Psoas muscle (tissue), 8 donors: ENCODE results near the gene TECTA. TPM values are rescaled to one million over a fixed set of nuclear protein-coding genes. Genes with fewer than 3 reads are reported as not detected.

Source experiments
- ATAC-seq, 4 donors: fragments of 200-7000 bp; cut with Tn5 transposase; one replicate each; pipeline ENCODE4 v1.9.1; 2020; ENCODE audit warnings: moderate library complexity in 3 of 4, mild to moderate bottlenecking in 2 of 4
- DNase-seq, 2 donors: peaks; one replicate each; pipeline ENCODE4 v3.0.0-alpha.2; 2020
- H3K27ac ChIP-seq: fragments of 200-600 bp; one replicate; pipeline ENCODE4 v1.8.0; 2022
- H3K27me3 ChIP-seq, 3 donors: fragments of 200-600 bp in 1 of 3; one replicate each; pipeline versions ENCODE4 v1.6.1 to v1.8.0; 2013 to 2022; ENCODE audit warnings: low read length in 2 of 3, mild to moderate bottlenecking in 2 of 3, moderate library complexity in 1 of 3; ENCODE audit not compliant: insufficient read depth in 3 of 3
- H3K36me3 ChIP-seq, 2 donors: fragments of 200-600 bp in 1 of 2; one replicate each; pipeline versions ENCODE4 v1.6.1 to v1.8.0; 2013 to 2022; ENCODE audit warnings: low read depth in 1 of 2, mild to moderate bottlenecking in 1 of 2, moderate library complexity in 1 of 2; ENCODE audit not compliant: insufficient read depth in 1 of 2
- H3K4me1 ChIP-seq: fragments of 200-600 bp; one replicate; pipeline ENCODE4 v1.8.0; 2022
- H3K4me3 ChIP-seq: fragments of 200-600 bp; one replicate; pipeline ENCODE4 v1.8.0; 2022; ENCODE audit warnings: mild to moderate bottlenecking
- H3K9me3 ChIP-seq: fragments of 200-600 bp; one replicate; pipeline ENCODE4 v1.8.0; 2022
- CTCF ChIP-seq: fragments of 200-600 bp; IDR thresholded peaks from one replicate; pipeline ENCODE4 v1.8.0; 2022; ENCODE audit warnings: antibody characterized with exemption
- WGBS, 3 donors: extraction: QIAGEN DNeasy Blood & Tissue Kit; methylation state at CpG; one replicate each; pipeline versions ENCODE4 v1.1.6 to v1.1.7; 2013; 5-methylcytosine and 5-hydroxymethylcytosine counted together
- intact Hi-C, 2 donors: fragments of 100-400 bp; cut with DNase I; formaldehyde crosslinking; loops; one replicate each; pipeline versions ENCODE4 v1.11.0 to v1.14.2; 2022
- polyA plus RNA-seq, 3 donors: library from polyadenylated mRNA; stranded (reverse); fragments of 200-250 nt; gene quantifications; one replicate each; pipeline ENCODE4 v1.2.3, GENCODE V29; 2013
- total RNA-seq, 4 donors: library from RNA; stranded (reverse); fragmentation: NEBNext Ultra II Directional in 2 of 4; extraction: Animal tissue kit (Norgen Biotek cat#: 25700) in 2 of 4; gene quantifications; one replicate each; pipeline versions ENCODE4 v1.2.1 to v1.2.4, GENCODE V29; 2021 to 2023
- donor health status: healthy with polysubstance abuse.
- donor health status: DM: no; HTN: no; CAD: no; lungs with moderate emphysema.
- donor health status: Bipolar disorder and iron deficiency.
- donor health status: healthy.
- donor health status: DM: yes; HTN: yes; CAD: no.
- donor health status: DM: no; HTN: no; CAD: no.
- donor health status: DM: no; HTN: no; CAD: no.
- donor health status: DM: yes; HTN: yes; CAD: no.

TECTA gene
- total and polyA plus RNA-seq, 7 donors = 0.10 to 2.6 (median 0.30) TPM

- Histone ChIP-seq H3K36me3 (peaks cover 0 to 10% of the 10 kb centered on the region in 2 donors), H3K9me3 (no peaks in the 10 kb centered on the region), H3K4me3 (no peak overlapping the region), H3K27me3 (no peaks in the 10 kb centered on the region), H3K27ac (no peak overlapping the region), H3K4me1 (no peaks in the 10 kb centered on the region)
- no peak for TF ChIP-seq CTCF
- intact Hi-C loops = no loop called here
- DNase-seq (no peak), ATAC-seq (no peak)
- WGBS, 3 donors = 43 to 80% (median 63%) methylated on average over 2 of the region's 2 CpGs
Measured at GRCh38 chr11:121067453-121067852, 33.6 kb upstream of the TECTA start.

- no peaks in the 10 kb centered on the region for H3K27me3 ChIP-seq
- H3K36me3 ChIP-seq = peaks cover 0 to 5% of the 10 kb centered on the region in 2 donors
- no peaks in the 10 kb centered on the region for H3K4me1 ChIP-seq
- TF ChIP-seq CTCF = no peak
- DNase-seq = no peak
- intact Hi-C loops = no loop called here
- no peak overlapping the region for H3K4me3 ChIP-seq
- WGBS, 3 donors = 73 to 76% (median 76%) methylated on average over 6 of the region's 6 CpGs
- no peak for ATAC-seq
- H3K27ac ChIP-seq = no peak overlapping the region
- no peaks in the 10 kb centered on the region for H3K9me3 ChIP-seq
Measured at GRCh38 chr11:121067962-121068647, 32.9 kb upstream of the TECTA start.

- TF ChIP-seq CTCF = no peak
- Histone ChIP-seq H3K9me3 (no peaks in the 10 kb centered on the region), H3K27me3 (no peaks in the 10 kb centered on the region), H3K4me1 (no peaks in the 10 kb centered on the region), H3K36me3 (peaks cover 0 to 5% of the 10 kb centered on the region in 2 donors), H3K4me3 (no peak overlapping the region), H3K27ac (no peak overlapping the region)
- DNase-seq (no peak), ATAC-seq (no peak)
- WGBS, 3 donors = 91 to 99% (median 99%) methylated on average over 5 to 6 of the region's 6 CpGs
- intact Hi-C loops = no loop called here
Measured at GRCh38 chr11:121068787-121069186, 32.3 kb upstream of the TECTA start.

GRCh38 chr11:121070951-121071845, 29.8 kb upstream of the TECTA start:
- H3K27ac ChIP-seq = no peak overlapping the region
- 67 to 73% (median 71%) methylated on average over 2 of the region's 2 CpGs for WGBS, 3 donors
- no peak for DNase-seq
- H3K4me3 ChIP-seq = no peak overlapping the region
- no peaks in the 10 kb centered on the region for H3K4me1 ChIP-seq
- H3K36me3 ChIP-seq = no peaks in the 10 kb centered on the region
- no peak for TF ChIP-seq CTCF
- no peaks in the 10 kb centered on the region for H3K9me3 ChIP-seq
- intact Hi-C loops = no loop called here
- ATAC-seq = no peak
- H3K27me3 ChIP-seq = no peaks in the 10 kb centered on the region
